ENCODE data around the gene ANGPTL3. TPM values are rescaled to one million over a fixed set of nuclear protein-coding genes. Genes with fewer than 3 reads are reported as not detected.
A peak's percentile ranks its signal among the peaks of the same experiment; 100 is the strongest.

ANGPTL3 gene
- total and polyA plus RNA-seq, 2 of the 13 experiments (the other 11 are each of a cell fraction or from before 2014, with no cell fraction given), result 0.40 to 0.51 TPM

- TF ChIP-seq ZNF773 (CRISPR knock-in tag; IDR thresholded peaks at IDR 0.05; ENCODE audit: borderline replicate concordance) (no peak), ZFAT (CRISPR knock-in tag; conservative IDR thresholded peaks at IDR 0.05) (no peak), ZFP37 (CRISPR knock-in tag; IDR thresholded peaks at IDR 0.05; ENCODE audit: borderline replicate concordance) (peak; percentile 19; the same call in 1 of the 2 replicates), REPIN1 (CRISPR knock-in tag; IDR thresholded peaks at IDR 0.05; ENCODE audit: borderline replicate concordance, low read depth) (peak; percentile 88), HDAC2 (CRISPR knock-in tag; IDR thresholded peaks at IDR 0.05) (peak; percentile 98), NR2F2 (IDR thresholded peaks at IDR 0.05; ENCODE audit: borderline replicate concordance, low read depth) (0 out of 2 replicates have a peak, but pooled peaks have one; percentile 40), KLF13 (CRISPR knock-in tag; IDR thresholded peaks at IDR 0.05) (no peak), ZFP36 (IDR thresholded peaks at IDR 0.05; ENCODE audit: borderline replicate concordance, low read depth, low read length, partially characterized antibody) (no peak), U2AF1 (optimal IDR thresholded peaks at IDR 0.05; ENCODE audit: low read depth, low read length) (no peak), ZNF331 (CRISPR knock-in tag; IDR thresholded peaks at IDR 0.05) (peak; percentile 97), JUNB (CRISPR knock-in tag; IDR thresholded peaks at IDR 0.05; ENCODE audit: borderline replicate concordance) (peak; percentile 93), ZNF318 (CRISPR knock-in tag; IDR thresholded peaks at IDR 0.05) (no peak), GFI1 (CRISPR knock-in tag; IDR thresholded peaks at IDR 0.05; ENCODE audit: borderline replicate concordance) (no peak; the same call in 1 of the 2 replicates), SATB2 (CRISPR knock-in tag; IDR thresholded peaks at IDR 0.05) (no peak), RFXANK (CRISPR knock-in tag; IDR thresholded peaks at IDR 0.05) (peak; percentile 54; the same call in 1 of the 2 replicates), ZNF788 (CRISPR knock-in tag; IDR thresholded peaks at IDR 0.05; ENCODE audit: borderline replicate concordance) (0 out of 2 replicates have a peak, but pooled peaks have one; percentile 34), IRX3 (CRISPR knock-in tag; IDR thresholded peaks at IDR 0.05; ENCODE audit: borderline replicate concordance, low read depth) (peak; percentile 67; the same call in 1 of the 2 replicates), SUZ12 (IDR thresholded peaks at IDR 0.05; ENCODE audit: low read depth, low read length) (no peak), BHLHE40 (IDR thresholded peaks at IDR 0.05; ENCODE audit: low read length) (peak; percentile 63; the same call in 1 of the 2 replicates), HNRNPLL (IDR thresholded peaks at IDR 0.05; ENCODE audit: low read depth, low read length, poor library complexity, severe bottlenecking) (no peak), ZNF382 (CRISPR knock-in tag; IDR thresholded peaks at IDR 0.05; ENCODE audit: borderline replicate concordance) (no peak), POLR2AphosphoS2 (IDR thresholded peaks at IDR 0.05; ENCODE audit: low read depth, low read length) (no peak), SOX5 (CRISPR knock-in tag; IDR thresholded peaks at IDR 0.05; ENCODE audit: borderline replicate concordance) (peak; percentile 96), DPF2 (CRISPR knock-in tag; IDR thresholded peaks at IDR 0.05; ENCODE audit: borderline replicate concordance, low read depth) (peak; percentile 89; the same call in 1 of the 2 replicates), ELF1 (CRISPR knock-in tag; IDR thresholded peaks at IDR 0.05) (peak; percentile 65)
Observed at GRCh38 chr1:62621907-62622306, 24.6 kb downstream of the ANGPTL3 start (continued).
